KMS-11 (cell line): ENCODE results near the gene NEDD9.

Experiments
- H2AFZ ChIP-seq: fragments of 200-600 bp; sonication (generic); 2 replicates; pipeline ENCODE4 v1.6.1; 2016; ENCODE audit warnings: antibody characterized with exemption, mixed run types, low read depth
- H3K27ac ChIP-seq: fragments of 200-600 bp; sonication (generic); 2 replicates; pipeline ENCODE4 v1.6.1; 2016; ENCODE audit warnings: mild to moderate bottlenecking, mixed run types
- H3K27me3 ChIP-seq: fragments of 200-600 bp; sonication (generic); 2 replicates; pipeline ENCODE4 v1.6.1; 2017; ENCODE audit warnings: mild to moderate bottlenecking, low read depth, mixed run types, moderate library complexity; ENCODE audit not compliant: insufficient read depth
- H3K36me3 ChIP-seq: fragments of 200-600 bp; sonication (generic); 2 replicates; pipeline ENCODE4 v1.6.1; 2017; ENCODE audit warnings: mild to moderate bottlenecking, mixed run types; ENCODE audit not compliant: insufficient read depth
- H3K4me1 ChIP-seq: fragments of 200-600 bp; sonication (generic); 2 replicates; pipeline ENCODE4 v1.6.1; 2016; ENCODE audit warnings: mild to moderate bottlenecking, low read depth, mixed run types; ENCODE audit not compliant: poor library complexity, severe bottlenecking
- H3K4me2 ChIP-seq: fragments of 200-600 bp; sonication (generic); 2 replicates; pipeline ENCODE4 v1.7.0; 2016; ENCODE audit warnings: mild to moderate bottlenecking, mixed run types
- H3K4me3 ChIP-seq: fragments of 200-600 bp; sonication (generic); IDR thresholded peaks from 2 replicates; pipeline ENCODE4 v1.6.1; 2017; ENCODE audit warnings: low read depth, low read length, mixed read lengths; ENCODE audit not compliant: insufficient read depth
- H3K79me2 ChIP-seq: fragments of 200-600 bp; sonication (generic); 2 replicates; pipeline ENCODE4 v1.6.1; 2016; ENCODE audit warnings: low read depth, mixed run types; ENCODE audit not compliant: insufficient read depth
- H3K9ac ChIP-seq: fragments of 200-600 bp; sonication (generic); 2 replicates; pipeline ENCODE4 v1.6.1; 2016; ENCODE audit warnings: mild to moderate bottlenecking, mixed run types
- H4K20me1 ChIP-seq: fragments of 200-600 bp; sonication (generic); 2 replicates; pipeline ENCODE4 v1.6.1; 2016; ENCODE audit warnings: mild to moderate bottlenecking, mixed run types; ENCODE audit not compliant: insufficient read depth
- CTCF ChIP-seq: fragments of 200-600 bp; sonication (generic); conservative IDR thresholded peaks from 2 replicates; pipeline ENCODE4 v1.6.1; 2017; ENCODE audit warnings: low read depth, mild to moderate bottlenecking, antibody characterized with exemption, low read length, moderate library complexity, mixed read lengths

NEDD9 gene

GRCh38 chr6:11212664-11213063 is 19.8 kb downstream of the NEDD9 start:
- Histone ChIP-seq H3K27me3 (no peaks in the 10 kb centered on the region), H2AFZ (no peak overlapping the region), H3K9ac (no peak overlapping the region), H3K4me3 (no peak overlapping the region), H3K4me2 (no peak overlapping the region), H3K27ac (no peak overlapping the region), H3K36me3 (no peaks in the 10 kb centered on the region), H3K4me1 (no peaks in the 10 kb centered on the region), H3K79me2 (no peaks in the 10 kb centered on the region), H4K20me1 (no peaks in the 10 kb centered on the region)
- no peak for TF ChIP-seq CTCF

GRCh38 chr6:11211254-11211653 is 21.2 kb downstream of the NEDD9 start:
- H3K27me3 ChIP-seq: no peaks in the 10 kb centered on the region
- no peak overlapping the region for H2AFZ ChIP-seq
- H3K4me2 ChIP-seq: no peak overlapping the region
- no peak overlapping the region for H3K27ac ChIP-seq
- H3K4me3 ChIP-seq: no peak overlapping the region
- no peak for TF ChIP-seq CTCF
- H3K4me1 ChIP-seq: no peaks in the 10 kb centered on the region
- no peaks in the 10 kb centered on the region for H3K79me2 ChIP-seq
- H3K36me3 ChIP-seq: no peaks in the 10 kb centered on the region
- H3K9ac ChIP-seq: no peak overlapping the region
- no peaks in the 10 kb centered on the region for H4K20me1 ChIP-seq

- H3K27me3 ChIP-seq: no peaks in the 10 kb centered on the region
- H3K36me3 ChIP-seq: no peaks in the 10 kb centered on the region
- no peak overlapping the region for H3K4me2 ChIP-seq
- H3K4me3 ChIP-seq: no peak overlapping the region
- H4K20me1 ChIP-seq: no peaks in the 10 kb centered on the region
- no peaks in the 10 kb centered on the region for H3K79me2 ChIP-seq
- H3K9ac ChIP-seq: no peak overlapping the region
- H2AFZ ChIP-seq: no peak overlapping the region
- no peak overlapping the region for H3K27ac ChIP-seq
- TF ChIP-seq CTCF: no peak
- no peaks in the 10 kb centered on the region for H3K4me1 ChIP-seq
Observed at GRCh38 chr6:11210386-11211138, 21.9 kb downstream of the NEDD9 start.

DNA sequence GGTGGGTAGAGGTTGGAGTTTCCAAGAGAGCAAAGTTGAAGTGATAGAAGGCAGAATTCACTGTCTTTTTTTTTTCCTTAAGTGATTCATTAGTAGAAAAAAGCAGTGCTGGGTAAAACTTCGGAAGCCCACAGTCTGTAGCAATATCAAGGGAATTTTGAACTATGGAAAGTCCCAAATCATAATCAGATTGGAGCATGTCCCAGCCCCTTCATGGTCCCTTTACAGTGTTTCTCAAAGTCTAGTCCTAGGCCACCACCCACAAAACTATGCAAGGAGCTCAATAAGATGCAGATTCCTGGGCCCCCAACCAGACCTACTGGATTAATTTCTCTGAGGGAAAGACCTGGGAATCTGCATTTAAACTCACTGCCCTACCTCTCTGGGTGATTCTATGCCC is 22.6 kb downstream of the NEDD9 start:
- H2AFZ ChIP-seq: no peak overlapping the region
- no peaks in the 10 kb centered on the region for H4K20me1 ChIP-seq
- no peaks in the 10 kb centered on the region for H3K36me3 ChIP-seq
- H3K4me3 ChIP-seq: no peak overlapping the region
- no peak overlapping the region for H3K4me2 ChIP-seq
- H3K79me2 ChIP-seq: no peaks in the 10 kb centered on the region
- H3K27me3 ChIP-seq: no peaks in the 10 kb centered on the region
- H3K27ac ChIP-seq: no peak overlapping the region
- no peak overlapping the region for H3K9ac ChIP-seq
- TF ChIP-seq CTCF: no peak
- no peaks in the 10 kb centered on the region for H3K4me1 ChIP-seq
